ENCODE measurements around the gene IFIT3.
"Not testable (repeated sequence)": the region's sequence is repeated elsewhere in the genome, so short reads cannot be mapped to it uniquely, and the experiment has no call there.

Gene IFIT3

GRCh38 chr10:89347701-89348457 is 20.1 kb downstream of the IFIT3 start:
- H3K27me3 ChIP-seq: no peaks in the 10 kb centered on the region
- H3K4me1 ChIP-seq: peaks cover 9 to 58% (median 25%) of the 10 kb centered on the region in 4 donors
- intact Hi-C loops (cut with DNase I; ENCODE audit: low total_unique reads): no loop called here
- H3K9me3 ChIP-seq: no peaks in the 10 kb centered on the region
- H3K4me3 ChIP-seq: no peak overlapping the region
- no peak for TF ChIP-seq CTCF (IDR thresholded peaks at IDR 0.05)
- H3K27ac ChIP-seq: peak overlapping the region; percentile 43 to 85
- no peaks in the 10 kb centered on the region for H3K36me3 ChIP-seq
- no peak for DNase-seq

- peaks cover 9 to 61% (median 25%) of the 10 kb centered on the region in 4 donors for H3K4me1 ChIP-seq
- no peaks in the 10 kb centered on the region for H3K36me3 ChIP-seq
- peak overlapping the region; percentile 43 to 85 for H3K27ac ChIP-seq
- no peak for DNase-seq
- H3K9me3 ChIP-seq: no peaks in the 10 kb centered on the region
- intact Hi-C loops (cut with DNase I; ENCODE audit: low total_unique reads): no loop called here
- no peak overlapping the region for H3K4me3 ChIP-seq
- no peak for TF ChIP-seq CTCF (IDR thresholded peaks at IDR 0.05)
- H3K27me3 ChIP-seq: no peaks in the 10 kb centered on the region
Measured at GRCh38 chr10:89348481-89348880, 20.7 kb downstream of the IFIT3 start.

- Histone ChIP-seq H3K27ac (peak overlapping the region in 1 of 2 donors; percentile 85), H3K4me1 (peaks cover 9 to 61% (median 25%) of the 10 kb centered on the region in 4 donors), H3K9me3 (no peaks in the 10 kb centered on the region), H3K4me3 (no peak overlapping the region), H3K36me3 (no peaks in the 10 kb centered on the region), H3K27me3 (no peaks in the 10 kb centered on the region)
- TF ChIP-seq CTCF (IDR thresholded peaks at IDR 0.05): no peak
- intact Hi-C loops (cut with DNase I; ENCODE audit: low total_unique reads): no loop called here
- no peak for DNase-seq
Measured at GRCh38 chr10:89348975-89349374, 21.2 kb downstream of the IFIT3 start.

GRCh38 chr10:89350631-89351315 is 23.0 kb downstream of the IFIT3 start:
- Histone ChIP-seq H3K4me1 (peaks cover 9 to 61% (median 25%) of the 10 kb centered on the region in 4 donors), H3K27ac (peak overlapping the region; percentile 82 to 85)
- intact Hi-C loops (cut with DNase I; ENCODE audit: low total_unique reads); H3K36me3 ChIP-seq; H3K4me3 ChIP-seq; H3K27me3 ChIP-seq; H3K9me3 ChIP-seq: not testable (repeated sequence)
- peak; percentile 61 to 81 for DNase-seq

- peaks cover 9 to 57% (median 24%) of the 10 kb centered on the region in 4 donors for H3K4me1 ChIP-seq
- peak overlapping the region in 1 of 2 donors; percentile 13 for H3K4me3 ChIP-seq
- DNase-seq: no peak
- TF ChIP-seq CTCF (IDR thresholded peaks at IDR 0.05): no peak
- intact Hi-C loops (cut with DNase I; ENCODE audit: low total_unique reads): no loop called here
- peak overlapping the region; percentile 82 to 85 for H3K27ac ChIP-seq
- H3K9me3 ChIP-seq: no peaks in the 10 kb centered on the region
- no peaks in the 10 kb centered on the region for H3K36me3 ChIP-seq
- no peaks in the 10 kb centered on the region for H3K27me3 ChIP-seq
Measured at GRCh38 chr10:89351412-89351779, 23.6 kb downstream of the IFIT3 start.
